ENCODE measurements around the gene OR51V1.

DNA sequence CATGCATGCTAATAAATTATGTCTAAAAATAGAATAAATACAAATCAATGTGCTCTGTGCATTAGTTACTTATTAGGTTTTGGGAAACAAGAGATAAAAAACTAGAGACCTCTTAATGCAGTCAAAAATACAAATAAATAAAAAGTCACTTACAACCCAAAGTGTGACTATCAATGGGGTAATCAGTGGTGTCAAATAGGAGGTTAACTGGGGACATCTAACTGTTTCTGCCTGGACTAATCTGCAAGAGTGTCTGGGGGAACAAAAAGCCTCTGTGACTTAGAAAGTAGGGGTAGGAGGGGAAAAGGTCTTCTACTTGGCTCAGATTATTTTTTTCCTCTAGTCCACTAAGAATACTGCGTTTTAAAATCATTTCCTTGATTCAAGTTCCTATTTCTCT is 27.2 kb upstream of the OR51V1 start:
- TF ChIP-seq PTBP1 (IDR thresholded peaks at IDR 0.05; ENCODE audit: low read depth, low read length, poor library complexity, severe bottlenecking) (no peak), ZNF263 (CRISPR knock-in tag; IDR thresholded peaks at IDR 0.05) (no peak), ZNF253 (CRISPR knock-in tag; IDR thresholded peaks at IDR 0.05; ENCODE audit: borderline replicate concordance) (no peak), EP300 (IDR thresholded peaks at IDR 0.05; ENCODE audit: low read depth in 2 of 2, low read length in 2 of 2) (no peak), EP300 (CRISPR knock-in tag; IDR thresholded peaks at IDR 0.05; ENCODE audit: borderline replicate concordance) (no peak), ZNF335 (CRISPR knock-in tag; IDR thresholded peaks at IDR 0.05) (no peak), ZMYM4 (CRISPR knock-in tag; IDR thresholded peaks at IDR 0.05) (no peak)
- TF ChIP-seq, protein P1, sequence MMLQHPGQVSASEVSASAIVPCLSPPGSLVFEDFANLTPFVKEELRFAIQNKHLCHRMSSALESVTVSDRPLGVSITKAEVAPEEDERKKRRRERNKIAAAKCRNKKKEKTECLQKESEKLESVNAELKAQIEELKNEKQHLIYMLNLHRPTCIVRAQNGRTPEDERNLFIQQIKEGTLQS (CRISPR knock-in tag; IDR thresholded peaks at IDR 0.05) = no peak
- TF ChIP-seq, protein P2, sequence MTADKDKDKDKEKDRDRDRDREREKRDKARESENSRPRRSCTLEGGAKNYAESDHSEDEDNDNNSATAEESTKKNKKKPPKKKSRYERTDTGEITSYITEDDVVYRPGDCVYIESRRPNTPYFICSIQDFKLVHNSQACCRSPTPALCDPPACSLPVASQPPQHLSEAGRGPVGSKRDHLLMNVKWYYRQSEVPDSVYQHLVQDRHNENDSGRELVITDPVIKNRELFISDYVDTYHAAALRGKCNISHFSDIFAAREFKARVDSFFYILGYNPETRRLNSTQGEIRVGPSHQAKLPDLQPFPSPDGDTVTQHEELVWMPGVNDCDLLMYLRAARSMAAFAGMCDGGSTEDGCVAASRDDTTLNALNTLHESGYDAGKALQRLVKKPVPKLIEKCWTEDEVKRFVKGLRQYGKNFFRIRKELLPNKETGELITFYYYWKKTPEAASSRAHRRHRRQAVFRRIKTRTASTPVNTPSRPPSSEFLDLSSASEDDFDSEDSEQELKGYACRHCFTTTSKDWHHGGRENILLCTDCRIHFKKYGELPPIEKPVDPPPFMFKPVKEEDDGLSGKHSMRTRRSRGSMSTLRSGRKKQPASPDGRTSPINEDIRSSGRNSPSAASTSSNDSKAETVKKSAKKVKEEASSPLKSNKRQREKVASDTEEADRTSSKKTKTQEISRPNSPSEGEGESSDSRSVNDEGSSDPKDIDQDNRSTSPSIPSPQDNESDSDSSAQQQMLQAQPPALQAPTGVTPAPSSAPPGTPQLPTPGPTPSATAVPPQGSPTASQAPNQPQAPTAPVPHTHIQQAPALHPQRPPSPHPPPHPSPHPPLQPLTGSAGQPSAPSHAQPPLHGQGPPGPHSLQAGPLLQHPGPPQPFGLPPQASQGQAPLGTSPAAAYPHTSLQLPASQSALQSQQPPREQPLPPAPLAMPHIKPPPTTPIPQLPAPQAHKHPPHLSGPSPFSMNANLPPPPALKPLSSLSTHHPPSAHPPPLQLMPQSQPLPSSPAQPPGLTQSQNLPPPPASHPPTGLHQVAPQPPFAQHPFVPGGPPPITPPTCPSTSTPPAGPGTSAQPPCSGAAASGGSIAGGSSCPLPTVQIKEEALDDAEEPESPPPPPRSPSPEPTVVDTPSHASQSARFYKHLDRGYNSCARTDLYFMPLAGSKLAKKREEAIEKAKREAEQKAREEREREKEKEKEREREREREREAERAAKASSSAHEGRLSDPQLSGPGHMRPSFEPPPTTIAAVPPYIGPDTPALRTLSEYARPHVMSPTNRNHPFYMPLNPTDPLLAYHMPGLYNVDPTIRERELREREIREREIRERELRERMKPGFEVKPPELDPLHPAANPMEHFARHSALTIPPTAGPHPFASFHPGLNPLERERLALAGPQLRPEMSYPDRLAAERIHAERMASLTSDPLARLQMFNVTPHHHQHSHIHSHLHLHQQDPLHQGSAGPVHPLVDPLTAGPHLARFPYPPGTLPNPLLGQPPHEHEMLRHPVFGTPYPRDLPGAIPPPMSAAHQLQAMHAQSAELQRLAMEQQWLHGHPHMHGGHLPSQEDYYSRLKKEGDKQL (CRISPR knock-in tag; IDR thresholded peaks at IDR 0.05; ENCODE audit: low read depth) = no peak

Measured in HepG2 (cell line).